Suppressor macrophage treated with lipopolysaccharide for 4 hours (primary cell): ENCODE results near the gene IGF2R.
"Not testable (repeated sequence)": the region's sequence is repeated elsewhere in the genome, so short reads cannot be mapped to it uniquely, and the experiment has no call there.

ENCODE experiments used
- DNase-seq: peaks from one replicate; pipeline ENCODE4 v3.0.0-alpha.2; 2020

The IGF2R gene

DNA sequence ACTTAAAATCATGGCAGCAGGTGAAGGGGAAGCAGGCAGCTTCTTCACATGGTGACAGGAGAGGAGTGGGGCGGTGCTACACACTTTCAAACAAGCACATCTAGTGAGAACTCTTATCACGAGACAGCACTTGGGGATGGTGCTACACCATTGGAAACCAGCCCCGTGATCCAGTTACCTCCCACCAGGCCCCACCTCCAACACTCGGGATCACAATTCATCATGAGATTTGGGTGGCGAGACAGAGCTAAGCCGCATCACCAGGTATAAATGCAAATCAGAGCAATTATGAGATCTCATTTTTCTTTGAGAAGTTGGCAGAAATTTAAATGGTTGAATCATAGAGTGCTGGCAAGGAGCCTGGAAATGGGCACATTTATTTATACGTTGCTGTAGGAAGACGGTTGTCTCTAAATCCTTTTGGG, 31.4 kb downstream of the IGF2R start:
- no peak for DNase-seq

DNA sequence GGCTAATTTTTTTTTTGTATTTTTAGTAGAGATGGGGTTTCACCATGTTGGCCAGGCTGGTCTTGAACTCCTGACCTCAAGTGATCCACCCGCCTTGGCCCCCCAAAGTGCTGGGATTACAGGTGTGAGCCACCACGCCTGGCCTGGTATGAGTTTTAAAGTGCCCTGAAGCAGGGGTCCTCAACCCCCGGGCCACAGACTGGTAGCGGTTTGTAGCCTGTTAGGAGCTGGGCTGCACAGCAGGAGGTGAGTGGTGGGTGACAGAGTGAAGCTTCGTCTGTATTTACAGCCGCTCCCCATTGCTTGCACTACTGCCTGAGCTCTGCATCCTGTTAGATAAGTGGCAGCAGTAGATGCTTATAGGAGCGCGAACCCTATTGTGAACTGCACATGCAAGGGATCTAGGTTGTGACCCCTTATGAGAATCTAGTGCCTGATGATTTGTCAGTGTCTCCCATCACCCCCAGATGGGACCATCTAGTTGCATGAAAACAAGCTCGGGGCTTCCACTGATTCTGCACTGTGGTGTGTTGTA, 32.1 kb downstream of the IGF2R start:
- DNase-seq: not testable (repeated sequence)

DNA sequence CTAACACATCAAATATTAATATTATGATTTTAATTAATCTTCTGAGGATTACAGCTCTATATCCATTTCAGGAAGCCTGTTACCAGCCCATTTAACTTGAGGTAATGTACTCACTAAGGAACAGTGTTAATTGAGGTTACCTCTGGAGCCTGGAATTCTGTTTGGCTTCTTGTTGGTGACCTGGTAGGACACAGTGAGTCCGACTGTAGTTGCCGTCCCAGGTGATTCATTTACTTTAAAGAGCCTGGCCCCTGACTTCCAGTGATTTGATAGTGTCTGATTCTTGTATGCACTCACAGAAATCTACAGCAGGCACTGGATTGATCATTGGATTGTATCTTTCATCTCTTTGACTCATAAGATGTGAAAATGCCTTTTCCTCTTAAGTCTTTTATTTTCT, 34.0 kb downstream of the IGF2R start:
- DNase-seq: no peak

DNA sequence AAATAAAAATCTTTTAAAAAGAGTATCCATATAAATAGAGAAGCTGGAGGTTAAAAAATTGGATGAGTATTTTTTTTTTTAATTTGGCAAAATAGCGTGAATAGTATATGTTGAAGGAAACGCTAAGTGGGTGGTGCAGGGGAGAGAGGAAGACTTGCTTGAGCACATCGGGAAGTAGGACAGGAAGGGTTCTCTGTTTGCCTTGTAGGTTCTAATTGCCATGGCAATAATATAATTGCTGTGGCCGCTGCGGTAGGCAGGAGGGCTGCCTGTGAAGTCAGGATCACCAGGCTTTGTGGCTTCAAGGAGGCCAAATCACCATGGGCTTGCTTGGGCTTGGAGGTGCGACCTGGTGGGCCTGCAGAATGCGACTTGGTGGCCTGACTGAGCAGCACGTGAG, 35.1 kb downstream of the IGF2R start:
- no peak for DNase-seq

DNA sequence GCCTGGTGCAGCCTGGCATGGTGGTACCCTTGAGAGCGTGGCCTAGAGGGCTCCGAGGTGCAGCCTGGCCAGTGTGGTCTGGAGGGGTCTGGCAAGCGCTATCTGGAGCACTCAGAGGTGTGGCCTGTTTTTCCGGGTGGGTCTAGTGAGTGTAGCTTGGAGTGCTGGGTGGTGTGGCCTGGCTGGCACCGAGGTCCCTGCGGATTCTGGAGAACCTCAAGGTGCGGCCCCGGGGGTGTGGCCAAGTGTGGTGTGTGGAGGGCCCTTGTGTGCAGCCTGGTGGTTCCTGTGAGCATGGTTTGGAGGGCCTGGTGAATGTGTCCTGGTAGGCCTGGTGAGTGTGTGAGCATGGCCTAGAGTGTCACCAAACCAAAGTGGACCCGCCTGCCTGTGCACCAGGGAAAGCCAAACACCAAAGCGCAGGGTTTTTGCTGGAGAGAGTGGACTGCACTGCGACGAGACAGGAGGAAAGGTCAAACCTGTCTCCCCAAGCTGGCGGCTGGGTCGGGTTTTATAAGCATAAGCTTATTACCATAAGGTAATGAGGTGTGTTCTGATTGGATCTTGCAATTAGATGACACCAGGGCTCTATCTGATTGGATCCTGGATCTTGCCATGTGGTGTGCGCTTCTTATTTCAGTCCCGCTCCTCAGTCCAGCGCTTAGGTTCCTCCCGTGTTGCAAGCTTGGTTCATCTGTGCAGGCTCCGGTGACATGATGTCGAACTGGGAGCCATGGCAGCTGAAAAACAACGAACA, 35.7 kb downstream of the IGF2R start:
- DNase-seq: no peak

DNA sequence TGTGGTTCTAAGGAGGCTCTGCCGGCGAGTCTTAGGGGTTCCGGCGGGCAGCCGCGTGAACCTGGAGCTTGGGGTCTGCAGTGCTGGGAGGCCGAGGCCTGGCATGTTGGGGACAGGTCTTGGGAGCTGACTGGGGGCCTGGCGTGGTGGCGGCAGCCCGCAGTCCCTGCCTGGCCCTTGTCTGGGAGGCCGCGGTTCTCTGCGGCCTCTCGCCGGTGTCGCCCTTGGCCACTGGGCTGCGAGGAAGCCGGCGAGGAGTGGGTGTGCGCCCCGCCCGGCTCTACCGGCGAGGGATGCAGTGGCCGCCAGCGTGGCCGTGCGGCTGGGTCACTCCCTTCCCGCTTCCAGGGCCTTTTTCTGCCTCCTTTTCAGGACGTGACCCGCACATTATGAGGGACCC, 36.3 kb downstream of the IGF2R start:
- no peak for DNase-seq

DNA sequence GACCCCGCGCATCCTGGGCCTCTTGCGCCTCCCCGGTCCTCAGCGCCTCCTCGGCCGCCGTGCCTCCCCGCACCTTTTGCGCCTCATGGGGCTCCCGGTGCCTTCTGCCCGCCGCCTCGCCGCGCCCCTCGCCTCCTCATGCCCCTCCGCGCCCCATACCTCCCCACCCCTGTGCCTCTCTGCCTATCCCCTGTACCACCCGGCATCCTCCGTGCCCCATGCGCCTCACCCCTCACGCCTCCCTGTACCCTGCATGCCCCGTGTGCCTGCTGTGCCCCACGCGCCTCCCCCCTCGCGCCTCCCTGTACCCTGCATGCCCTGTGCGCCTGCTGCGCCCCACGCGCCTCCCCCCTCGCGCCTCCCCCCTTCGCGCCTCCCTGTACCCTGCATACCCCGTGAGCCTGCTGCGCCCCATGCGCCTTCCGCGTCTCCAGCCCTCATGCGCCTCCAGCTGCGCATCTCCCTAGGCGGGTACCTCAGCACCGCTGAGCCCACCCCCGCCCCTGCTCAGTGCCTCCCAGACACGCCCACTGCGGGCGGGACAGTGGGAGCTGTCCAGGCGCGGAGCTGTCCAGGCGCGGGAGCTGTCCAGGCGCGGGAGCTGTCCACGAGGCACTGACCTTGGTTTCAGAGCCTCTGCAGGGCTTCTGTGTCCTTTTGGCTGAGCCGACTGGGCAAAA, 37.1 kb downstream of the IGF2R start:
- DNase-seq: no peak

DNA sequence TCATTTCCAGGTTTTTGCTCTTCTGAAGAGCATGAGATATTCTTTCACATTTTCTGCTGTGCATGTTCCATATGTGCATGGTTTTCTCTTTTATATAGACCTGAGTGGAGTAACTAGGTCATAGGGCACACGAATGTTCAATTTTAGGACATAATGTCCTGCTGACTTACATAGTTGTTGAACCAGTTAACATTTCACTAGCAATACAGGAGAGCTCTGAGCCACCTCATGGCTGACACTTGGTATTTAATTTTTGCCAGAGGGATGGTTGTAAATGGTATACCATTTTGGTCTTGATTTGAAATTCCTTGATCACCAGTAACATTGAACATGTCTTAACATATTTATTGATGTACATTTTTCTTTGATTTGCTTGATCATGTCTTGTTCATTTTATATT, 38.3 kb downstream of the IGF2R start:
- DNase-seq: no peak

DNA sequence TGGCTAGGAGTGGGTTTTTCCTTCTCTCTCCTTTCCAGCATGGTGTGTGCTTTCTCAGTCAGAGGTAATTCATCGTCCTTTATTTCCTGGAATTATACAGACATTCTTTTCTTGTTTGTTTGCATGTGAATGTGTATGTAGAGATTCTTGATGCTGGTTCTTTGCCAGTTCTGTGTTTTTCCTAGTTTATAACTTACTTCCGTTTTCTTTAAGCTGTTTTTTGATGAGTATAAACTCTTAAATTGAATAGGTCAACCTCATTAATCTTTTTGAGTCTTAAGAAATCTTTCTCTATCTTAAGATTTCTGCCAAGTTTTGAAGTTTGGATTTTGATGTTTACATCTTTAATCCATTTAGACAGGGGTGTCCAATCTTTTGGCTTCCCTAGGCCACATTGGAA, 38.7 kb downstream of the IGF2R start:
- no peak for DNase-seq

DNA sequence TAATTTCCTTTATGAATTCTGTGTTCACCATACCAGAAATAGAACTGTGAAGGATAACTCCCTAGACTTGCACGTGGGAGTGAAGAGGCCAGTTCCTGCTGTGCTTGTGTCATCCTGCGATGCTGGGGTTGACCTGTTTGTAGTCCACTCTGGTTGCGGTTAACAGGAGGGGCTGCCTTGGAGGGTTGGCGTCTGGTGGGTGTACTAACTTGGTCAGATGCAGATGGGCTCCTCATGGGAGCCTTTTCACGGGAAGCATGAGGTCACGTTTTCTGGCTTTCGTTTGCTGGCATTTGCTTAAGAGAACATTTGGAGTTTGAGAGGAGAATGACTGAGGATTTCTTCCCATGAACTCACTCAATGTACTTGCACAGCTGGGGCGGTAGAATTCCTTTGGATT, 41.2 kb downstream of the IGF2R start:
- DNase-seq: no peak

DNA sequence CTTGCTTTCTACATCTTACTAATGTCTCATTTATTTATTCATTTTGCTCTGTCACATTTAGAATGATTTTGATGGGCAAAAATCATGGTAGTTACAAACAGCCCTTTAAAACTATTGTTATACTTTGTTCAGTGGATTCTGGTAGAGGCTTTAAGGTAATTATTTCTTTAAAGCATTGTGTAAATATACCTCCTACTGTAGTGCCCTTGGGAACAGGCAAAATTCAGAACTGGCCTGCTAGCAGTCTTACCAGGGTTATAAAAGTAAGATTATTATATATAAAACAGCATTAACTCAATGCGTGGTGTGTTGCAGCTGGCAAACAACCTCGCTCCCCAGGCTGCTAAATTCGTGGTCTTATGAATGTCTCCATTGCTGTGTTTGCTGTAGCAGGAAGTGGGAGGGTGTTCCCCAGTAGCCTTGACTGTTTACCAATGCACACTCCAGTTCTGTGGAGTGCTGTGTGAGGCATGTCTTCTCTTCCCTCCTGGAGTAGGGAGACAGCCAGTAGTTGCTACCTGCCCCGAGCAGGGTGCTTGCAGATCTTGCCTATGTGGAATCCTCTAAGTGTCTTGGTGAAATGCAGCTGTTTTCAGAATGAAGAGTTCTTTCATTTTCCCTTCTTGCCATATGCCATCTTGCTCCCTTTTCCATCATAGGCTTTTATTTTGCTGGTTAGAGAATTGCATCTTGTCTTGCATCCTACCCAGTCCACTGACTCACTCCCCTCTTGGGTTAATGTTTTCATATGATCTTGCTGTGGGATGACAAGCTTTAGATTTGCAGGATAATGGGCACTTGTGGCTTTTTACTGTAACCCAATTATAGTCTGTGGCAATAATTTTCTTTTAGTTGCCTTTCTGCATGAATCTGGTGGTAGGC, 45.3 kb downstream of the IGF2R start:
- DNase-seq: no peak

DNA sequence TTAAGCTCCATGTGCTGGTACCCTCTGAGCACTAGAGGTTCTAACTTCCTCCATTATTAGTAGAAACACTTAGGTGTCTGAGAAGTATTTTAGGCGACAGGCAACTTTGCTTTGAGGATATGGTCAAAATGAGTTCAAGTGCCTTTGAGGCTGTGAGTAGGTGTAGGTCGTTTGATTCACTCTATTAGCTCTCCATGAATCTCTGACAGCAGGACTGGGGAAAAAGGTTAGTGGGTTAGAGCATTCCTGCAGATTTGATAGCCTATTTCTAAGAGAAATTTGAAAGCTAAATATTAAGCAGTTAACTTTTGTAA, 45.9 kb downstream of the IGF2R start:
- DNase-seq: no peak

DNA sequence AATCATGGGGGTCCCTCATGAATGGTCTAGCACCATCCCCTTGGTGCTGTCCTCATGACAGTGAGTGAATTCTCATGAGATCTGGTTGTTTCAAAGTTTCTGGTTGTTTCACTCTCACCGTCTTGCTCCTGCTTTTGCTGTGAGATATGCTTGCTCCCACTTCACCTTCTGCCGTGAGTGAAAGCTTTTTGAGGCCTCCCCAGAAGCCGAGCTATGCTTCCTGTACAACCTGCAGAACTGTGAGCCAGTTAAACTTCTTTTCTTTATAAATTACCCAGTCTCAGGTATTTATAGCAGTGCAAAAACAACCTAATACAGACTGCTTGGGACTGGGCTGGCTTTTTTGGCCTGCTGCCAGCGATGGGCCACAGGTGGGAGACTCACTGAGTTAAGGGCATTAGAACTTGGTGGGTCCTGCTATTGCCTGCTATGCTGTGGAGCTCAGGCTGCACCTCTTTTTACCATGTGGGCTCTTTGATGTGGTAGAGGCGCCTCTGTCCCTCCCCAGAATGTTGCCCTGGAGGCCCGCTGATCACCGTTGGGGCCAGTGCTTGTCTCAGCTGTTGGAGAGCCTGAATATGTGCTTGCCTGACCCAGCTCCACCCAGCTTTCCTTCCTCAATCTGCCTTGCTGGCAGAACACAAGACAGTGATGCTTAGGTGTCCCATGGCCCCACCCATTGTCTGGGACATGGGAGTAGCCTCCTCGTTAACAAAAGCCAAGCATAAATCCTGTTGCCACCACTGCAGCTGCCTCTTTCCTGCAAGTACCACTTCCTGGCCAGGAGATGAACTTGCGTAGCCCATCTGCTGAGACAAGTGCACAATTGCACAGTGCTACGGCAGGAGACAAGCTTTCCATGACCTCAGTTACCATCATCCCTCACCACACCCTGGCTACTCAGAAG, 47.1 kb downstream of the IGF2R start:
- no peak for DNase-seq

DNA sequence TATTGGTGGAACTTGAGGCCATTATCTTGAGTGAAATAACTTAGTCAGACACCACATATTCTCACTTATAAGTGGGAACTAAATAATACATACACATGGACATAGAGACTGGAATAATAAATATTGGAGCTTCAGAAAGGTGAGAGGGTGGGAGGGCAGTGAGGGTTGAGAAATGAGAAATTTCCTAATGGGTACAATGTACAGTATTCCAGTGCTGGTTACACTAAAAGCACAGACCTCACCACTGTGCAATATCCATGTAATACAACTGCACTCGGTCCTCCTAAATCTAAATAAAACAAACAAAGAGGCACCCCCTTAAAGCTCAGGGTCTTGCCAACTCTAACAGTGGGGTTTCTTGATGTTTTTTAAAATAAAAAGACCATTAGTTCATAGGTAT, 53.2 kb downstream of the IGF2R start:
- no peak for DNase-seq

DNA sequence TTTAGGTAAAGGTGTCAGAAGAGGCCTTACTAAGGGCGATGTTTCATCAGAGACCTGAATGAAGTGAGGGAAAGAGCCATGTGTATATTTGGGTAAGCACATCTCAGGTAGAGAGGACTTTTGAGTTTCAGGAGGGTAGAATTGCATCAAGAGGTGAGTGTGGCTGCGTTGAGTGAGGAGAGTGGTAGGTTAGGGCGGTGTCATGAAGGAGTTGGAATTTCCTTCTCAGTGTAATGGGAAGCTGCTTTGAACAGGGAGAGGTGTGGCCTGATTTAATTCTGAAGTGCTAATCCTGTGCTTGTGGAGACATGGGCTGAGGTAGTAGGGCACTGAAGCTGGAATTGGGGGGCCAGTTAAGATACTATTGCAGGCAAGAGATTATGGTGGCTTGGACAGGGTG, 53.9 kb downstream of the IGF2R start:
- no peak for DNase-seq

DNA sequence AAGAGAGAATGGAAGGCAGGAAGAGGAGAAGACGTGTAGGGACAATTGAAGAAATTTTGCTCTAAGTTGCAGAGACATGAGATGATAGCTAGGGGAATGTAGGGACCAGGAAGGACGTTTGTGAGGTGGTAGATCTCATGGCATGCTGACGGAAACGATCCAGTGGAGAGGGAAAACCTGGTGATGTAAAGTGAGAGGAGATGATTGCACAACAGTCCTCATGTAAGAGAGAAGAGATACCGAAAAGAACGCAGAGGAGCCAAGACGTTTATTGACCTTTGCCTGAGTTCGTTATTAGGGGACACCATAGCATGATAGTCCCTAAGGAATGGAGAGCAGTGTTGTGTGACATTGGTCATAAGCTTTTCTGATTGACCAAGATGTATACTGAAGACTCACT, 55.3 kb downstream of the IGF2R start:
- no peak for DNase-seq

DNA sequence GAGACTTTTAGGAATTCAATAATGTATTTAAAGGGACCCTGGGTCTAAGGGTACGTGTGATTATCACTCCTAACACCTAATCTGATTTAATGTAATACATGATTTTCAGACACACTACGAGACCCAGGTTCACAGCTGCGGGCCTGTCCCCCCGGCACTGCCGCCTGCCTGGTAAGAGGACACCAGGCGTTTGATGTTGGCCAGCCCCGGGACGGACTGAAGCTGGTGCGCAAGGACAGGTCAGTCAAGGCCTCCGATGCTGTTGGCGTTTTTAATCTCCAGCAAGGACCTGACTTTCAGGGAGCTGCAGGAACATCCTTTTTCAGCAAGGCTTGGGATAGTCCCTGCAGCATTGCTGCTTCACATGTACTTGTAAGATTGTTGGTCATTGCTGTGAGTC, 58.2 kb downstream of the IGF2R start:
- DNase-seq: no peak

DNA sequence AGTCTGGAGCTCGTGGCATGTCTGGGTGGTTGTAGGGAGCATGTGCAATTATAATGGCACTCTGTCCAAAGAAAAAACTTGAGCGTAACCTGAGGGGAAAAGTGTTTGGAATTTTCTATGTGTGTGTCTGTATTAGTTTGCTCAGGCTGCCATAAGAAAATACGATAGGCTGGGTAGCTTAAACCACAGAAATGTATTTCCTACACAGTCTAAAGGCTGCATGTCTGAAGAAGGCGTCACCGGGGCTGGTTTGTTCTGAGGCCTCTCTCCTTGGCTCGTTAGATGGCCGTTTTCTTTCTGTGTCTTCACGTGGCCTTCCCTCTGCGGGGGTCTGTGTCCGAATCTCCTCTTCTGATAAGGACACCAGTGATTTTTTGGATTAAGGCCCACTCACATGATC, 59.0 kb downstream of the IGF2R start:
- DNase-seq: no peak

DNA sequence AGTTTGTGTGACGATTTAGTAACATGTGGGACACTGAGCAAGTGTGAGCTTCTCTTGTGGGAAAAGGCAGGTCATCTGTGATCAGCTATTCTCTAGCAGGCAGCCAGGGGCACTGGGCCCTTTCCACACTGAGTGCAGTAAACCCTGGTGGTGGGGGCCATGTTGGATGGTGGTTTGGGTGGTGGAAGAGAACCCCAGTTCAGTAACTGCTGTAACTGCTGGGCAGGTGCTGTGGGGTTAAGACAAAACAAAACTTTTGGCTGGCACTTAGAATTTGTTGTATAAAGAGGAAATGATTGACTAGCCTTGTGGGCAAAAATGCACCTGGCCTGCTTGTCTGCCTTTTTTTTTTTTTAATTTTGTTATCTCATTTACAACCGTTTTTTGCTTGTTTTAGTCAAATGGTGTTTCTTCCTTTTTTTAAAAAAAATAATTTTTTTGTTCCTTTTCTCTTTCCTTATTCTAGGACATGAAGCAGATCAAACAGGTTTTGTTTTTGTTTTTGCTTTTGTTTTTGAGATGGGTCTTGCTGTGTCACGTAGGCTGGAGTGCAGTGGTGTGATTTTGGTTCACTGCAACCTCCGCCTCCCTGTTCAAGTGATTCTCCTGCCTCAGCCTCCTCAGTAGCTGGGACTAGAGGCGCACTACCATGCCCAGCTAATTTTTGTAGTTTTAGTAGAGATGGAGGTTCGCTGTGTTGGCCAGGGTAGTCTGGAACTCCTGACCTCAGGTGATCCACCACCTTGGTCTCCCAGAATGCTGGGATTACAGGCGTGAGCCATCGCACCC, 59.8 kb downstream of the IGF2R start:
- no peak for DNase-seq

DNA sequence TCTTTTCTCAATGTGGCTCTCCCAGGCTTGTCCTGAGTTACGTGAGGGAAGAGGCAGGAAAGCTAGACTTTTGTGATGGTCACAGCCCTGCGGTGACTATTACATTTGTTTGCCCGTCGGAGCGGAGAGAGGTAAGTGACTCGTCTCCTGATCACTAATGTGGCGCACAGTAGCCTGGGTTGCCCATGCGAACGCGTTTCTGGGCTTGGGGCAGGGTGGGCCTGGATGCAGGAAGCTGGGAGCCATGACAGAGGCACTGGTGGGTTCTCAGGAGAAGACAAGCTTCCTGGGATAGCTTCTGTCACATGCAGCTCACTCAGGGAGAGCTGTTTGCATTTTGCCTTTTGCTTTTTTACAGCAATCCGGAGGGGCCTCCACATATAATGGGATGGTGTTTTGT, 60.6 kb downstream of the IGF2R start:
- DNase-seq: no peak

DNA sequence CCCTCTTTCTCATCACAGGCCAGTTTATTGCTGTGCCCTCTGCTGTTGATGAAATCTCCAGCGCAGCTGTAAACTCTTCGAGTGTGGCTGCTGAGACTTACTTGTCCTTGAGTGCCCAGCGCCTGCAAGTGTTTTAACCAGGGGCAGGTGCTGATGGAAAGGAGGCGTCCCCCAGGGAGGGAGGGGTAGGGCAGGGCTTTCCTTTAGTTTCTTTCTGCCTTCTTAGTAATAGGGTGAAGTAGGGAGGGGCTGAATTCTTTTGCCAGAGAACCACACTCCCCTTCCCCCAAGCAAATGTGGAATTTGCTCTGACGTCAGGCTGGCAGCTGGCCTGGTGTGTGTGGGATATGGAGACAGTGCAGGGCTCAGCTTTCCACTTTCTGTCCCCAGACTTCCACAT, 61.2 kb downstream of the IGF2R start:
- no peak for DNase-seq

DNA sequence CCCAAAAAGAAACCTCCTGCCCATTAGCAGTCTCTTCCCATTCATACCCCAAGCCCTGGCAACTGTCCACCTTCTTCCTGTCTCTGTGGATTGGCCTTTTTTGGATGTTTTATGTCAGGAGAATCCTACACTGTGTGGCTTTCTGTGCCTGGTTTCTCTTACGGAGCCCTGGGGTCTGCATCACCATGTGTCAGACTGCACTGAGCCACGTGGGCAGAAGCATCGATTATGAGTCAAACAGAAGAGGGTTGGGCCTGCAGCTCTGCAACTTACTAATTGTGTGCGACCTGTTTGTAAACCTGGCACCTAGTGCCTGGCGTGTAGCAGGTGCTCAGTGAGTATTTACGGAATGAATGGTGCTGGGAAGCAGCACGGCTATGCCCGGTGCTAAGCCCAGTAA, 62.6 kb downstream of the IGF2R start:
- DNase-seq: no peak
